Measurements from ENCODE around the gene IFI30. TPM values are rescaled to one million over a fixed set of nuclear protein-coding genes. Genes with fewer than 3 reads are reported as not detected.

IFI30 gene
- total RNA-seq, 1 experiment from 2014 or later = 23.6 TPM

DNA sequence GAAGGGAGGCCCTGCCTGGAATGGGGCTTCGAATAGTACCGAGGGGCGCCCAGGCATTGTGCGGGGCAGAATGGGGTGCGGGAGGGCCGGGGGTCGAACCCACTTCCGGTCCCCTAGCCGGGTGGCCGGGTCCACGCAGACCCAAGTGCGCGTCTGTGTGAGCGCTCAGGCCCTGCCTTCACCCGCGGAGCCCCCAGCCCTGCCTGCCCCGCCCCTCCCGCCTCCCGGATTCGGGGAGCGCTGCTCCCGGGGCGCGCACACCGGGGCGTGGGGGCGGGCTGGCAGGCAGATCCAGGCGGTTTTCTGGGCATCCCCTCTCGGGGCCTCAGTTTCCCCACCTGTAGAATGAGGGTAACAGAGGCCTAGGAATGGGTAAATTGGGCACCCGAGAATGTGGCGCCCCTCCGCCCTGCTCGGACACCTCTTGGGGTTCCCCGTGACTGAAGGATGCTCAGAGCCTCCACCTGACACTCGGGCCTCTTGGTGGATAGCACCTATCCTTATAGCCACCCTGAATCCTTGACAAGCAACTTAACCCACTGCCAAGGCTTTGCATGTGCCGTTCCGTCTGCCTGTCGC, 20.0 kb upstream of the IFI30 start:
- Histone ChIP-seq H4K5ac (ENCODE audit: insufficient read length, low read depth, low read length) (no peak overlapping the region), H2AFZ (ENCODE audit: low read length) (no peak overlapping the region), H4K20me1 (ENCODE audit: control insufficient read depth, insufficient read depth, insufficient read length) (peaks cover 4% of the 10 kb centered on the region), H3K23ac (ENCODE audit: insufficient read length, low read depth, low read length) (no peak overlapping the region), H3K9me3 (ENCODE audit: control insufficient read depth, low read depth, low read length) (no peaks in the 10 kb centered on the region), H2BK20ac (ENCODE audit: low read depth, low read length, poor library complexity, severe bottlenecking) (no peak overlapping the region), H3K27ac (ENCODE audit: insufficient read length, low read depth, low read length) (no peak overlapping the region), H3K23me2 (ENCODE audit: insufficient read length, low read depth, low read length, poor library complexity, severe bottlenecking) (peaks cover 8% of the 10 kb centered on the region), H3K4me1 (ENCODE audit: insufficient read depth, low read length) (no peaks in the 10 kb centered on the region), H3K9ac (ENCODE audit: extremely low read depth, insufficient read length, low read length) (peak overlapping the region; percentile 75), H2BK12ac (ENCODE audit: insufficient read length, low read depth, low read length) (no peak overlapping the region), H3K18ac (ENCODE audit: insufficient read length, low read depth, low read length) (peak overlapping the region; percentile 46), H3K79me2 (ENCODE audit: insufficient read depth, low read length) (no peaks in the 10 kb centered on the region), H3K27me3 (ENCODE audit: insufficient read depth, low read length) (no peaks in the 10 kb centered on the region), H2BK120ac (ENCODE audit: low read depth, low read length, poor library complexity, severe bottlenecking) (no peak overlapping the region), H3K79me1 (ENCODE audit: insufficient read depth, low read depth, low read length, poor library complexity, severe bottlenecking) (no peaks in the 10 kb centered on the region), H2AK5ac (ENCODE audit: insufficient read length, low read length) (no peak overlapping the region), H3K56ac (ENCODE audit: insufficient read length, low read depth, low read length) (no peak overlapping the region), H3K4ac (ENCODE audit: low read depth, low read length) (no peak overlapping the region), H4K8ac (replicated peaks; ENCODE audit: insufficient read length, low read depth, low read length) (no peak overlapping the region), H2BK15ac (ENCODE audit: low read depth, low read length) (no peak overlapping the region), H3K4me2 (ENCODE audit: insufficient read depth, insufficient read length, low read length) (peak overlapping the region; percentile 53), H3T11ph (ENCODE audit: low read length) (no peak overlapping the region), H4K91ac (ENCODE audit: insufficient read length, low read depth, low read length) (no peak overlapping the region), H2BK5ac (ENCODE audit: insufficient read length, low read length) (no peak overlapping the region), H3K14ac (ENCODE audit: insufficient read depth, low read length) (peak overlapping the region; percentile 27)
- H3K27me3 Mint-ChIP-seq (ENCODE audit: low read depth) = no peaks in the 10 kb centered on the region; the same call in 1 of the 2 replicates
- WGBS (ENCODE audit: extremely low coverage, insufficient read length, low lambda C conversion rate) = no CpG with 5 or more reads among the region's 38 CpGs
- H3K4me1 Mint-ChIP-seq = peaks cover 15 to 32% of the 10 kb centered on the region in 2 experiments
- H3K27ac Mint-ChIP-seq = peak overlapping the region; percentile 81 to 97 (median 84); a peak in 4 of 7 replicates
- DNase-seq = no peak
- TF ChIP-seq, protein P1, sequence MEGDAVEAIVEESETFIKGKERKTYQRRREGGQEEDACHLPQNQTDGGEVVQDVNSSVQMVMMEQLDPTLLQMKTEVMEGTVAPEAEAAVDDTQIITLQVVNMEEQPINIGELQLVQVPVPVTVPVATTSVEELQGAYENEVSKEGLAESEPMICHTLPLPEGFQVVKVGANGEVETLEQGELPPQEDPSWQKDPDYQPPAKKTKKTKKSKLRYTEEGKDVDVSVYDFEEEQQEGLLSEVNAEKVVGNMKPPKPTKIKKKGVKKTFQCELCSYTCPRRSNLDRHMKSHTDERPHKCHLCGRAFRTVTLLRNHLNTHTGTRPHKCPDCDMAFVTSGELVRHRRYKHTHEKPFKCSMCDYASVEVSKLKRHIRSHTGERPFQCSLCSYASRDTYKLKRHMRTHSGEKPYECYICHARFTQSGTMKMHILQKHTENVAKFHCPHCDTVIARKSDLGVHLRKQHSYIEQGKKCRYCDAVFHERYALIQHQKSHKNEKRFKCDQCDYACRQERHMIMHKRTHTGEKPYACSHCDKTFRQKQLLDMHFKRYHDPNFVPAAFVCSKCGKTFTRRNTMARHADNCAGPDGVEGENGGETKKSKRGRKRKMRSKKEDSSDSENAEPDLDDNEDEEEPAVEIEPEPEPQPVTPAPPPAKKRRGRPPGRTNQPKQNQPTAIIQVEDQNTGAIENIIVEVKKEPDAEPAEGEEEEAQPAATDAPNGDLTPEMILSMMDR (conservative IDR thresholded peaks at IDR 0.05) = no peak
- peaks cover 6 to 10% (median 9%) of the 10 kb centered on the region in 3 experiments; a peak in 5 of 7 replicates for H3K36me3 Mint-ChIP-seq (ENCODE audit: insufficient read depth in 1 of 3, low read depth in 3 of 3)
- H3K9me3 Mint-ChIP-seq = no peaks in the 10 kb centered on the region
- H3K4me3 Mint-ChIP-seq = peak overlapping the region; percentile 75 to 84
